HG02885 (cell line): ENCODE results near the gene TMC4.
"Not testable (repeated sequence)": the region's sequence is repeated elsewhere in the genome, so short reads cannot be mapped to it uniquely, and the experiment has no call there.

Source experiments
- ATAC-seq: cut with Tn5 transposase; IDR thresholded peaks from one replicate; pipeline ENCODE4 v1.9.1; 2021; ENCODE audit warnings: mild to moderate bottlenecking; ENCODE audit not compliant: unreplicated experiment, poor library complexity

TMC4 gene

DNA sequence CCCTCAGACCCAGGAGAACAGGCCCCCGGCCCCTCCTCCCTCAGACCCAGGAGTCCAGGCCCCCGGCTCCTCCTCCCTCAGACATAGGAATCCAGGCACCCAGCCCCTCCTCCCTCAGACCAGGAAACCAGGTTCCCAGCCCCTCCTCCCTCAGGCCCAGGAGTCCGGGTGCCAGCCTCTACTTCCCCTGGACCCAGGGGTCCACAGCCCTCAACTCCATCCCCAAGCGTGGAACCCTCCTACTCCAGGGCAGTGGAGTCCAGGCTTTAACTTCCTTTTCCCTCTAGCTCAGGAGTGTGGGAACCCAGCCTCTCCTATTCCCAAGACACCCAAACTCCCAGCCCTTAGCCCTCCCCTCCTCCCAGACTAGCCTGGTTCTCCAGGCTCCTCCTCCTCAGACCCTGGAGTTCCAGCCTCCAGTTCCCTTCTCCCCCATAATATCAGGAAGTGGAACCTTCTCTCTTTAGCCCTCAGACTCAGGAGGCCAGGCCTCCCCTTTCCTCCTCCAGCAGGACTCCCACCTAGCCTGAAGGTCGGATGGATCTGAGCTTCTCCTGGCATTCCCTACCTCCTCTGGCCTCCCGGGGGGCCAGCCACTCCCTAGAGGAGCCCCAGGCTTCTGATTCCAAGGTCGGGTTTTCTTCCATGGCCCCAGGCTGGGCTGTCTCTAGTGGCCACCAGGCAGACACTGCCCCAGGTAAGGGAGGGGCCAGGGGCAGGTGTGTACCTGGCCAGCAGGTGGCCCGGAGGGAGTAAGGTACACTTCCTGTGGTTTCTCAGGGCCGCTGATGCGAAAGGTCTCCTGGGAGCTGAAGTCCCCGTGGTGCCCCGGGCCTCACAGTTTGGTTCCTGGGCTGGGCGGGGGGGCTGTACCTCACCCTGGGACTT, at the start of gene TMC4:
Gene TMC4 (minus strand): TSS at position 690 of the 888 bp plus-strand sequence. CDS start 43 bp downstream, at position 647.
- ATAC-seq: no peak

DNA sequence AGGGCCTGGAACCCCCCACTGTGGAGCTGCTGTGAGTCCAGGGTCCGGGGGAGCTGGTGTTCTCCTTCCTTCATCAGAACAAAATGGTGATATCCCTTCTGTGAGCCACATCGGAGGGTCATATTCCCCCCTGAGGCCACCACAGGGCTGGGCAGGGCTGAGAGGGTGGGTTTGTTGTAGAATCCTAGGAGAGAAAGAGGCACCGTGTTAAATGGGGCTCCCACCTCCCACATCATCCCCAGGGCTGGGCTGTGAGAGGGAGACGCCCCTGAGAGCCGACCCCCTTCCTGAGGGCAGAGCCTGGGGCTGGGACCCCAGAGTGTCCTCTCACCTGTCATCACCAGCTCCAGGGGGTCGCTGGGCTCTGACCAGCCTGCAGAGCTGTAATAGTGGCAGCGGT, 49.0 kb upstream of the TMC4 start:
- ATAC-seq: not testable (repeated sequence)

DNA sequence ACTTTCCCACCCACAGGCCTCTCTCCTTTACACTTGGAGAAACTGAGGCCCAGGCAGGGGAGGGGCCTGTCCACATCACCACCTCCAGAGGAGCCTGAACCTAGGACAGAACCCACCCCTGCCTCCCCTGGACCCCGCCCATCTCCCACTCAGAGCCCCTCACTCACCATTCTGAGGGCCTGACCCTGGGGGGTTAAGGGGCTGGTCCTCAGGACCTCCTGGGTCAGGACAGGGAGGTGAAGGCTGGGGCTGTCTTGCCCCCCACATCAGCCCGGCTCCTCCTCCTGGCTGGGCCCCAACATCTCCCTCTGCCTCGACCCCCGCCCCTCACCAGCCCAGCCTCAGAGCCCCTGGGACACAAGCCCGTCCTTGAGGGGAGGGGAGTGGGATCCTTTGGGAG, 46.7 kb upstream of the TMC4 start:
- not testable (repeated sequence) for ATAC-seq

DNA sequence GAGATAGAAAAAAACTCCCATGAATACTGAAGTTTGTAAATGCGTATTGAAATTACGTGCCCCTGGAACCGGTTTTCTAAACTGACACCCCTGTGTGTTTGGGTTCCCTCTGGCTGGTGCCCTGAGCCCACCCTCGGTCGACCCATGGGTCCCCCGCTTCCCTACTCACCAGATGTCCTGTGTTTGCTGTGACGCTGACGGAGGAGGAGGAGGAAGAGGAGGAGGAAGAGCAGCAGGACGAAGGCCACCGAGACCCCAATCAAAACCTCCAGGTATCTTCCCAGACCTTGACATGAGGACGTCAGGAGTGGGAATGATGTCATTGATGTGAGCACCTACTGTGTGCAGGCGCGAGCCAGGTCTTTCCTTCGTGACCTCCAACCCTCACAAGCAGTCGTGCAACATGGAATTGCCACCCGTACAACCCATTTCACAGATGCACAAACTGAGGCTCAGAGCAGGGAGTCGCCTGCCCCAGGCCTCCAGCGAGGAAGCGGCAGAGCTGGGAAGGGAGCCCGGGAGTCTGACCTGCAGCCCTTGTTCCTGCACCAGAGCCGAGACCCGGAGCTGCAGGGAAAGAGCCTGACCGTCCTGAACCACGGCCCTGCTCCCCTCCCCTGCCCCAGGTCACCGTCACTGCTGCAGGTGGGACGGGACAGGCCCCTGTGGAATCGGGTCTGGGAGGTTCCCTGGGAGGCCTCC, 46.2 kb upstream of the TMC4 start:
- no peak for ATAC-seq

- ATAC-seq: no peak
Measured at GRCh38 chr19:54218259-54218658, 45.3 kb upstream of the TMC4 start.

DNA sequence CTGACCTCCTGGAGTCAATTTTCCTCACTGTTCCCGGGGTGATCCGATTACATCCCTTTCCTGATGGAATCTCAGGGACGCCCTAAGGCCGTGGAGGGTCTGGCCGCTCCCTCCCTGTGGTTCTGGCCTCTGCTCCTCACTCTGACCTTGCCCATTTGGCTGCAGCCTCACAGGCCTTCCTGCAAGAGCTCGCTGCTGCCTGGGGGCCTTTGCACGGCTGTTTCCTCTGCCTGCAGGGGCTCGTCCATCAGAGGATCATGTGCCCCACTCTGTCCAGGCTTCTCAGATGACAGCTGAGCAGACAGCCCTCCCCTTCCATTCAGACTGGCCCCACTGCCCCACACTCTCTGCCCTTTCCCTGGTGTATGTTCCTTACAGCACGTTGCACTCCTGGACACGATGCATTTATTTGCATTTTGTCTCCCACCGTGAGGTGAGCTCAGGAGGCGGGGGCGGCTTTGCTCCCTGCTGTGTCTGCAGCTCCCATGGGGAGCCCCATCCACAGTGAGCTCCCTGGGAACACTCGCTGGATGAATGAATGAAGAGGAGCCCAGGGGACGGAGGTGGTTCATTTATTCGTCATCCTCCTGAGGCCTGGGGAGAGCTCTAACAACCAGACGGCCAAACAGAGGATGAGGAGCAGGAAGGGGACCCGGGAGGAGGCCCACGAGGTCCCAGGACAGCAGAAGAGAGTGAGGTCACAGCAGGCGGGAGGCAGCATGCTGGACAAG, 44.7 kb upstream of the TMC4 start:
- ATAC-seq: not testable (repeated sequence)

- ATAC-seq: no peak
Measured at GRCh38 chr19:54216869-54217268, 43.9 kb upstream of the TMC4 start.

GRCh38 chr19:54214734-54215133, 41.8 kb upstream of the TMC4 start:
- ATAC-seq: not testable (repeated sequence)

DNA sequence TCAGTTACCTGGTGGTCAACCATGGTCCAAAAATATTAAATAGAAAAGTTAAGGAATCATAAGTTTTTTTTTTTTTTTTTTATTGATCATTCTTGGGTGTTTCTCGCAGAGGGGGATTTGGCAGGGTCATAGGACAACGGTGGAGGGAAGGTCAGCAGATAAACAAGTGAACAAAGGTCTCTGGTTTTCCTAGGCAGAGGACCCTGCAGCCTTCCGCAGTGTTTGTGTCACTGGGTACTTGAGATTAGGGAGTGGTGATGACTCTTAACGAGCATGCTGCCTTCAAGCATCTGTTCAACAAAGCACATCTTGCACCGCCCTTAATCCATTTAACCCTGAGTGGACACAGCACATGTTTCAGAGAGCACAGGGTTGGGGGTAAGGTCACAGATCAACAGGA, 41.3 kb upstream of the TMC4 start:
- ATAC-seq: not testable (repeated sequence)

DNA sequence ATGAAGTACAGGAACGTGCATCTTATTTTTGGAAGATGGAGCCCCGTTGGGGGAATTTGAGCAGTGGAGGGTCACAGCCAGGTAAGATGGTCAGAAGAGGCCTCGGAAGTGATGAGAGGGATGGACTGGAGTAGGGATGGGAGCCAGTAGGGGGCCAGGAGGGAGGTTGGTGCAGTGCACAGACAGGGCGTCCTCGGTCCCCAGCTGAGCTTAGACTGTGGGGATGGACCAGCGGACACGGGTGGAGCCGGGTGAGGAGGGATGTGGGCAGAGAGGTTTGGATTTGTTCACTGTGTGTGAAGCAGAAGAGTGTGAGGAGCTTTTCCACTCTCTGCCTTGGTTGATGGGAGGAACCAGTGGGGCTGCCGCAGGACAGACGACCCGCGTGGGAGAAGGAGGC, 38.3 kb upstream of the TMC4 start:
- ATAC-seq: no peak

GRCh38 chr19:54209811-54210494, 37.0 kb upstream of the TMC4 start:
- ATAC-seq: no peak

DNA sequence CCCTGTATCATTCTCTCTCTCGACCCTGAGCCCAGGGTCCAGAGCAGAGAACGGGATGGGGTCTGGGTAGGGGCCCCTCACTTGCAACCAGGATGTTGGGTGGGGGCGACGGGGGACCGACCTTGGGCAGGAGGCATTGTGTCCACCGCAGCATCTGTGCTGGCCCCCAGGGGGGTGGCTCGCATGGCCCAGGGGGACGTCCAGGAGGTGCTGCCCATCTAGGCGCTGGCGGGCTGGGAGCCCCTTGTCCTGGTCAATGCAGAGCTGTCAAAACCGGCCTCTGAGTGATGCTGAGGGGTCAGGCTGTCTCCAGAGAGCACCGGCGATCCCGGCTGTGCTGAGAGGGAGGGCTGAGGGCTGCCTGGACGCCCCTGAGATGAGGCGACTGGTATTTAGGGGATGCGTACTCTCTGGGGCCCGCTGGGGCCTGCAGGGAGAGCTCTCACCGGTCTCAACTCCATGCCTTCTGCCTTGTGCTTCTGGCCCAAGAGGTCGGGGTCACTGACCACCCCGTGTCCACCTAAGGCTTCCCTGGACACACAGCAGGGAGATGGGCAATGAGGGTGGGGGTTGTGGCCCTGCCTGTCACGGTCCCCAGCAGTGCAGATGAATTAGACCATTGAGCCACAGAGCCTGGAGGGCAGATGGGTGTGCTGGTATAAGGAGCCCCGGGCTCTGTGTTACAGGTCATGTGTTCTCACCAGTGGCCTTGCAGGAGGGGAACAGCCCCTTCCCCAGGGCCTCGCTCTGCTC, 36.3 kb upstream of the TMC4 start:
- ATAC-seq: no peak

- no peak for ATAC-seq
Measured at GRCh38 chr19:54208784-54209057, 35.8 kb upstream of the TMC4 start.

DNA sequence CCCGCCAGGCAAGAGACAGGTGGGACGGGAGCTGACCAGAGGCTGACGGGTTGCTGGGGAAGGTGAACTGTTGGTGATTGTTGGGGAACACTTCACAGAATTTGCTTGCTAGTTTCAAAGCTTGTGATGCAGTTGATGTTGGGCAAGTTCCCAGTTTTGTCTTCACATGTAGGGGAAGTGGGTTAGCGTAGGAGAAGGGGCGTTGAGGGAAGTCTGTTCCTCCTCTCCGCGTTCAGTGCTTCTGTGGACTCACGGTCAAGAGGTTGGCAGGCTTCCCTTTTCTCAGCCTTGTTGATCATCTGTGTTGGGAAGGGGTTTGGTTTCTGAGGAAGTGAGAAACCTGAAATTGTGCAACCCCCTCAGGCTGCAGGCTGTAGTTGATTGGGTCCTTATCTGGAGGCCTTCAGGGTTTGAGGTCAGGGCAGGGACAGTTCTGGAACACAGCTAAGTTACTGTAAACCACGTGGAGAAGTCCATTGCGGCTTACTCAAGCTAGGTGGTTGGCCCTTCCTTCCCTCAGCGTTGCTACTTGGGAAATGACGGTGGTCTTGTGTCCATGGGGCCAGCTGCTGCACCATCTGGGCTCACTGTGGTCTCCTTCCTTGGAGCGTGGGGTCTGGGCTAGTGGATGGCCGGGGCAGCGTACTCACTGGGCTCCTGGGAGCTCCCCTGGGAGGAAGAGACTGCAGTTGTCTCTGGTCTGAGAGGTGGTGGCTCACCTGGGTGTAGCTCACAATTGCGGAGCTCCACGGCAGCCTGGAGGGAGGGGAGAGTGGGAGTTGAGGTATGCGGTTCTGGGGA, 35.2 kb upstream of the TMC4 start:
- ATAC-seq: peak; percentile 56

GRCh38 chr19:54207676-54207982, 34.7 kb upstream of the TMC4 start:
- ATAC-seq: no peak

- not testable (repeated sequence) for ATAC-seq
Measured at GRCh38 chr19:54207193-54207592, 34.2 kb upstream of the TMC4 start.

DNA sequence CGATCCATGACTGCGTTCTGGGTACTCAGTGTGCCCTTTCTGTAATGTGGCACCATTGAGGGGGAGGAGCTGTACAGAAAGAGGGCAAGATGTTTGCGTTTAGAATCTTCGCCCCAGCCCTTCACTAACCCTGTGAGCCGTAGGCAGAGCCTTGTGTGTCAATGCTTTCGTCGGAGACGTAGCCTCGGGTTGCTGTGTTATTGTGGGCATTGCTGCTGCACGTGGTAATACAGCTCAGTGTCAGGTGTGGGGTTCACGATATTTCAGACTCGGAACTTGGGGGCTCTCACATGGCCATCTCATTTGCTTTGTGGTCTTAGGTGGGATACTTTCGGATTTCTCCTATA, 33.8 kb upstream of the TMC4 start:
- ATAC-seq: no peak

DNA sequence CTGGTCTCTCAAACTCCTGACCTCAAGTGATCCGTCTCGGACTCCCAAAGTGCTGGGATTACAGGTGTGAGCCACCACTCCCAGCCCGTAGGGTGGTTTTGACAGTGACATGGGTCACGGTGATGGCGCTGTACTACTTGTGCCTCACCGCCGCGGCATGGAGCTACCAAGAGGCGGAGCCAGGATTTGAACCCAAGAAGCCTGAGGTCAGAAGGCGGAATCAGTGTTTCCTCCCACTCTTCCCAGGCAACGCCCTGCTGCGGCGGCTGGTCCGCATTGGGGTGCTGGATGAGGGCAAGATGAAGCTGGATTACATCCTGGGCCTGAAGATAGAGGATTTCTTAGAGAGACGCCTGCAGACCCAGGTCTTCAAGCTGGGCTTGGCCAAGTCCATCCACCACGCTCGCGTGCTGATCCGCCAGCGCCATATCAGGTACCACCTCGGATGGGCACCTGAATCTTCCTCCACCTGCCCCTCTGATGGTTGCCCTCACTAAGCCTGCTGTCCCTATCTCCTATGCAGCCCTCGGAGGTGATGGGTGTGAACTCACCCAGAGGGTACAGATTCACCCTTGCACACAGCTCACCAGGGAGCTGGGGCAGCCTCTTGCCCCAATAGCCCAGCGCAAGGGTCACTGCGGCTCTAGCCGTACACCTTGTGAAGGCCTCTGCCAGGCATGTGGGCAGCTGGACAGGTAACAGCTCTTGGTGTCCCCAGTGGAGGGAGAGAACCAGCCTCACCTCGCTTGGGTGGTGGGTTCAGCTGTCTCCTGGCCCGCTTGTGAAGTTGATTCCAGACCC, 33.3 kb upstream of the TMC4 start:
- ATAC-seq: no peak
